ENCODE results near the gene MAVS.

MAVS gene

DNA sequence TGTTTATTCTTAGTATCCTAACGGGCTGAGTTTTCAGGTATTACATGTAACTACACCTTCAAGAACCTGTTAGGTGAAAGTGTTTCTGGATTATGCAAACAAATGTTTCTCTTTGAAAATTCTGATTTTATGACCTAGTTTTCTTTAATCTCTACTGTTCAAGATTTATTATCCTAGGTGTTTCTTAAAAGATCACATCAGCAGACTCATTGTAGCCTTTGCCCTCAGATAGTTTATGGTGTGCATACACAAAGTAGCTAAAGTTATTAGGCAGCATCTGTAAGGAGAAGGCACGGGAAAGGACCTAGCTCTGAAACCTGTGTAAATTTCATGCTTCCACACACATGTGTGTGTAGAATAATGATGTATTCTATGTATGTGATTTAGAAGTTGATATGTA, 64.2 kb downstream of the MAVS start:
- TF ChIP-seq, protein P1, sequence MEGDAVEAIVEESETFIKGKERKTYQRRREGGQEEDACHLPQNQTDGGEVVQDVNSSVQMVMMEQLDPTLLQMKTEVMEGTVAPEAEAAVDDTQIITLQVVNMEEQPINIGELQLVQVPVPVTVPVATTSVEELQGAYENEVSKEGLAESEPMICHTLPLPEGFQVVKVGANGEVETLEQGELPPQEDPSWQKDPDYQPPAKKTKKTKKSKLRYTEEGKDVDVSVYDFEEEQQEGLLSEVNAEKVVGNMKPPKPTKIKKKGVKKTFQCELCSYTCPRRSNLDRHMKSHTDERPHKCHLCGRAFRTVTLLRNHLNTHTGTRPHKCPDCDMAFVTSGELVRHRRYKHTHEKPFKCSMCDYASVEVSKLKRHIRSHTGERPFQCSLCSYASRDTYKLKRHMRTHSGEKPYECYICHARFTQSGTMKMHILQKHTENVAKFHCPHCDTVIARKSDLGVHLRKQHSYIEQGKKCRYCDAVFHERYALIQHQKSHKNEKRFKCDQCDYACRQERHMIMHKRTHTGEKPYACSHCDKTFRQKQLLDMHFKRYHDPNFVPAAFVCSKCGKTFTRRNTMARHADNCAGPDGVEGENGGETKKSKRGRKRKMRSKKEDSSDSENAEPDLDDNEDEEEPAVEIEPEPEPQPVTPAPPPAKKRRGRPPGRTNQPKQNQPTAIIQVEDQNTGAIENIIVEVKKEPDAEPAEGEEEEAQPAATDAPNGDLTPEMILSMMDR (IDR thresholded peaks at IDR 0.05; ENCODE audit: borderline replicate concordance, insufficient read depth, low read depth, low read length) = no peak
- no peak overlapping the region for H3K4me3 ChIP-seq (ENCODE audit: low read depth, low read length)

DNA sequence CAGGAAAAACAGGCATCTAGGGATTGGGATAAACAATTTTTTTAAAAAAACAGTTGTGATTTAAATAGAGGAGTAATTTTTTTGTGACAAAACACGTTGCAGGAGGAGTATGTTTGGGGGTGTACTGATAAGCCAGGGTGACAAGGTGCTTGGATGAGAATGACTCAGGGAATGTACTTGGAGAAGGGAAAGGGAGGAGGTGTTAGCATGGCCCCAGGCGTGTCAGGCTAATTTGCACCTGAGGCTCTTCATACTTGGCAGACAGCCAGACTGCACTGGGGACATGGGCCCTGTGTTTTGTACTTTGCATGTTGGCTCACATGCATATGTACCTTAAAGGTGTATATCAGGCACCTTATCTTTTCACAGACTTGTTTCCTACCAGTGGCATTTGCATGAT, 65.3 kb downstream of the MAVS start:
- H3K4me3 ChIP-seq (ENCODE audit: low read depth, low read length) = no peak overlapping the region
- TF ChIP-seq, protein P1 (IDR thresholded peaks at IDR 0.05; ENCODE audit: borderline replicate concordance, insufficient read depth, low read depth, low read length) = no peak

DNA sequence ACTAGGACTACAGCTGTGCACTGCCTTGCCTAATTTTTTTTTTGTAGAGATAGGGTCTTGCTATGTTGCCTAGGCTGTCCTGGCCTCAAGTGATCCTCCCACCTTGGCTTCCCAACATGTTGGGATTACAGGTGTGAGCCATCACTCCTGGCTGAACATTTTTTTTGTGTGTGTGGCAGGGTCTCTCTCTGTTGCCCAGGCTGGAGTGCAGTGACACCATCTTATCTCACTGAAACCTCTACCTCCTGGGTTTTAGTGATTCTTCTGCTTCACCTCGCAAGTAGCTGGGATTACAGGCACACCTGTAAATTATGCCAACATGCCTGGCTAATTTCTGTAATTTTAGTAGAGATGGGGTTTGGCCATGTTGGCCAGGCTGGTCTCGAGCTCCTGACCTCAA, 67.8 kb downstream of the MAVS start:
- no peak overlapping the region for H3K4me3 ChIP-seq (ENCODE audit: low read depth, low read length)
- TF ChIP-seq, protein P1 (IDR thresholded peaks at IDR 0.05; ENCODE audit: borderline replicate concordance, insufficient read depth, low read depth, low read length) = no peak

GRCh38 chr20:3915691-3916090, 69.1 kb downstream of the MAVS start:
- TF ChIP-seq, protein P1 (IDR thresholded peaks at IDR 0.05; ENCODE audit: borderline replicate concordance, insufficient read depth, low read depth, low read length) = no peak
- H3K4me3 ChIP-seq (ENCODE audit: low read depth, low read length) = no peak overlapping the region

GRCh38 chr20:3916364-3916763, 69.7 kb downstream of the MAVS start:
- H3K4me3 ChIP-seq (ENCODE audit: low read depth, low read length) = no peak overlapping the region
- TF ChIP-seq, protein P1 (IDR thresholded peaks at IDR 0.05; ENCODE audit: borderline replicate concordance, insufficient read depth, low read depth, low read length) = no peak

DNA sequence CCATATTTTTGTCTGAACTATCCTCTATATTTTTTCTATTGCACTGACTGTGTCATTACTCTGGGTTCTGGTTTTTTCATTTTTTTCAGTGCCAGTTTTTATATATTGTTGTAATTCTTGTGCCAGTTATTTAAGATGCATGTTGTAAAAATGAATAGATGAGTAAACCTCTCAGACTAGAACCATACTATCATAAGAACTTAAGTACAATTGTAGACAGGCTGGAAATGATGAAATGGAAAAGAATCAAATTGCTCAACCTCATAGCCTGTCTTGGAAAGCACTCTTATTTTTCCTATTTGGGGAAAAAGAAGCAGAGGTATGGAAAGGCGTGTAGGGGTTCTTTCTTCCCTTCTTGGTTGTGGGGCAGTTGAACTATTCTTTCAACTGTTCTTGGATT, 72.7 kb downstream of the MAVS start:
- no peak overlapping the region for H3K4me3 ChIP-seq (ENCODE audit: low read depth, low read length)
- TF ChIP-seq, protein P1 (IDR thresholded peaks at IDR 0.05; ENCODE audit: borderline replicate concordance, insufficient read depth, low read depth, low read length) = no peak

- TF ChIP-seq, protein P1 (IDR thresholded peaks at IDR 0.05; ENCODE audit: borderline replicate concordance, insufficient read depth, low read depth, low read length) = no peak
- H3K4me3 ChIP-seq (ENCODE audit: low read depth, low read length) = no peak overlapping the region
Measured at GRCh38 chr20:3922223-3922982, 75.8 kb downstream of the MAVS start.

Data from GM12875 (cell line).